Neural cell (in vitro differentiated cells): ENCODE data around the gene PROM2.

Source experiments
- POLR2AphosphoS5 ChIP-seq: IDR thresholded peaks from 2 replicates; pipeline ENCODE4 v1.6.1; 2012
- TF ChIP-seq, protein P1 (sequence below): fragments of 450-650 bp; IDR thresholded peaks from 2 replicates; pipeline ENCODE4 v1.5.1; 2014; ENCODE audit warnings: antibody characterized with exemption, mild to moderate bottlenecking, moderate library complexity; ENCODE audit not compliant: poor library complexity, severe bottlenecking

DNA sequence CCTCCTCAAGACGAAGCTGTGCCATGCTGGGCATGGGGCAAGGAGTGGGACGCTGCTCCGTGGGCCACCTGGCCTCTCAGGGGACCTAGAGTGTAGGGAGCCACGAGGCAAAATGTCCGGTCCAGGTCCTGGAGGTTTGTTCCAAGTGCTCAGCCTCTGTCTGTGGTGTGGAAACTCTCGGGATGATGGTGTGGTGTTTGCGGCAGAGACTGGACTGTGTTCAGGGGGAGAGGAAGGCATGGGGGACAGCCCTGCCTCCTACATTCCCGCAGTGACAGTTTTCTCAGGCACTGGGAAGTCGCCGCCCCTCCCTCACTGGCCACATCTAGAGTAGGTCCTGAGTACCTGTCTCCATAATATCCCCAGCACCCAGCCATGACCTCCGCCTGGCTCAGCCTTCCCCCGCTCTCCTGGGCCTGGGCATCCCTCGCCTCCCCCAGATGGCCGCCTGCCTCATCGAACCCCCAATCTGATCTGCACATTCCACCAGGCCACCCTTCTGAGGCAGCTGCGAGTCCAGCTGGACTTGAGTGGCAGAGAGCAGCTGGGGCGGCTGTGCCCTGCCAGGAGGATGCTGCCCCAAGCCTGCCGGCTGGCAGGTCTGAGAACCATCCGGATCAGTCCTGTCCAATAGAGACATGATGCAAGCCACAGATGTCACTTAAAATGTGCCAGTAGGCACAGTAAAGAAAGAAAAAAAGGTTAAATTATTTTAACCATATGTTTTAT, 29.1 kb downstream of the PROM2 start:
- TF ChIP-seq, protein P1, sequence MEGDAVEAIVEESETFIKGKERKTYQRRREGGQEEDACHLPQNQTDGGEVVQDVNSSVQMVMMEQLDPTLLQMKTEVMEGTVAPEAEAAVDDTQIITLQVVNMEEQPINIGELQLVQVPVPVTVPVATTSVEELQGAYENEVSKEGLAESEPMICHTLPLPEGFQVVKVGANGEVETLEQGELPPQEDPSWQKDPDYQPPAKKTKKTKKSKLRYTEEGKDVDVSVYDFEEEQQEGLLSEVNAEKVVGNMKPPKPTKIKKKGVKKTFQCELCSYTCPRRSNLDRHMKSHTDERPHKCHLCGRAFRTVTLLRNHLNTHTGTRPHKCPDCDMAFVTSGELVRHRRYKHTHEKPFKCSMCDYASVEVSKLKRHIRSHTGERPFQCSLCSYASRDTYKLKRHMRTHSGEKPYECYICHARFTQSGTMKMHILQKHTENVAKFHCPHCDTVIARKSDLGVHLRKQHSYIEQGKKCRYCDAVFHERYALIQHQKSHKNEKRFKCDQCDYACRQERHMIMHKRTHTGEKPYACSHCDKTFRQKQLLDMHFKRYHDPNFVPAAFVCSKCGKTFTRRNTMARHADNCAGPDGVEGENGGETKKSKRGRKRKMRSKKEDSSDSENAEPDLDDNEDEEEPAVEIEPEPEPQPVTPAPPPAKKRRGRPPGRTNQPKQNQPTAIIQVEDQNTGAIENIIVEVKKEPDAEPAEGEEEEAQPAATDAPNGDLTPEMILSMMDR: no peak
- no peak for TF ChIP-seq POLR2AphosphoS5
